CD4-positive, alpha-beta T cell treated with Interleukin-10 for 1 hour (primary cell): ENCODE results near the gene CHST8.
"Not testable (repeated sequence)": the region's sequence is repeated elsewhere in the genome, so short reads cannot be mapped to it uniquely, and the experiment has no call there.

Experiments
- DNase-seq: peaks from one replicate; pipeline ENCODE4 v3.0.0-alpha.2; 2020

Gene CHST8

DNA sequence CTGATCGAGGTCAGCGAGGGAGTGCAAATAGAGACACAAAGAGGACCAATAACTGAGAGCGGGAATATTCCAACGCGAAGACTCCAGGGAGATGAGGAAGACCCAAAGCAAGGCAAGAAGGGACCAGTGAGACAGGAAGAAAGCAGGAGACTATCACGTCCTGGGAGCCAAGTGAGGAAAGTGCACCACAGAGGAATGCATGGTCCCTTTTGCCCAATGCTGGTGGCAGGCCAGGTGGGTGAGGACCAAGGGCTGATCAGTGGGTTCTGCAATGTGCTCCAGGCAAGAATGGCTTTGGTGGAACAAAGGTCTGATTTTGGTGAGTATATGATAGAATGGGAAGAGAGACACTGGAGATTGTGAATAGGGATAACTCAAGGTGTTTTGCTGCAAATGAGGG, 25.4 kb downstream of the CHST8 start:
- DNase-seq, result no peak

DNA sequence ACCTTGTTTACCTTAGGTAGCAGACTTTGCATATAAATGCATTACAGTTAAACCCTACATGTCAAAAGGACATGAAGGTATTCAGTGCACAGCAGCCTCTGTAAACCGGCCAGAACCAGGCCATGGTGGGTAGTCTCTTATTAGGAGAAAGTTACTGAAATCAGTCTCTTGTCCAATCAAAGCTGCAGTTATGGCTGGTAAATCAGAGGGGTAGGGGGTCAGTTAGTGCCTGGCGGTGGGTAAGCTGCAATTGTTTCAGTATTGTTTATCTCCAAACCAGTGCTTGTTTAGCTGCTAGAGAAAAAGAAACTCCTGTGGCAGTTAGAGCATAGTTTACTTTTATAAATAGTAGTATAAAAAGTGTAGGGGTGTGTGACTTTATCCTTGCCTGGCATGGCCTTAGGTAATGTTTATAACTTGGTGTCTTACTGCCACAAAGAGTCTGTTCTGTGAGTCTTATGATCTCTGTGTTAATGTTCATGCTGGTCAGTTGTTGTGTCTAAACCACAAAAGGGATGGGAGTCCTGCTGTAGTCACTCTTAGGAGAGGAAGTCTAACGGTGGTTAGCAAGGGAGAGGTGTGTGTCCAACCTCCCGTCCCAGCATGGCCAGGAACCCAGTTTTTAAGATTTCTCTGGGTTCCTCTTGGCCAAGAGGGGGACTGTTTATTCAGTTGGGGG, 28.0 kb downstream of the CHST8 start:
- no peak for DNase-seq

DNA sequence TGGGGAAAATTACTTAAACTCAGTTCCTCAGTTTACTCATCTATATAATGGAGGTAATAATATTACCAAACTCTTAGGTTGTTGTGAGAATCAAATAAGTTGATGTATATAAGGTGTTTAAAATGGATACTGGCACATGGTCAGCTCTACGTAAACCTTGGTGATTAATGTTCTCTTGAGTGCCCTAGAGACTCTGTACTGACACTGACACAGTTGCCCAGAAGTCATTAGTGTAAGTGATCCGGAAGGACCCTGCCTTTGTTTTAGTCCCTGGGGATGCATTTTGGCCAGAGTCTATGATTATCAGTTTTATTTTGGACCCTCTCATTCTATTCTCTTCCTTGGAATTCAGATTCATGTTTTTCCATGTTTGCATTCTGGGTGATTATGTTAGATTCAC, 31.9 kb downstream of the CHST8 start:
- DNase-seq, result no peak

DNA sequence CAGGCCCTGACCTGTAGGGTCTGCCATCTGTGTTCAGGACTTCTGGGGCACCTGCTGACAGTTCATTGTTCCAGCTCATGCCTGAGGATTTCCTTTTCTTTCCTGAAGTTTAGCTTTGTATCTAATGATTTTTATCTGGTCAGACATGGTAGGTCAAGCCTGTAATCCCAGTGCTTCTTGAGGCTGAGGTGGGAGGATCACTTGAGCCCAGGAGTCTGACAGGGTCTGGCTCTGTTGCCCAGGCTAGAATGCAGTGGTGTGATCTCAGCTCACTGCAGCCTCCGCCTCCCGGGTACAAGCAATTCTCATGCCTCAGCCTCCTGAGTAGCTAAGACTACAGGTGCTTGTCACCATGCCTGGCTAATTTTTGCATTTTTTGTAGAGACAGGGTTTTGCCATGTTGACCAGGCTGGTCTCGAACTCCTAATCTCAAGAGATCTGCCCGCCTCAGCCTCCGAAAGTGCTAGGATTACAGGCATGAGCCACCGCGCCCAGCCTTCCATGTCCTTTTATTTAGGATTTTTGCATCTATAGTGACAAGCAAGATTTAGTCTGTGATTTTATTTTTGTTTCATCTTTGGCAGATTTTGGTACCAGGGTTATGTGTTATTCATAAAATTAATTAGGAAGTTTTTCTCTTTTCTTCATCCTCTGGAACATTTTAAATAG, 33.2 kb downstream of the CHST8 start:
- DNase-seq, result no peak

DNA sequence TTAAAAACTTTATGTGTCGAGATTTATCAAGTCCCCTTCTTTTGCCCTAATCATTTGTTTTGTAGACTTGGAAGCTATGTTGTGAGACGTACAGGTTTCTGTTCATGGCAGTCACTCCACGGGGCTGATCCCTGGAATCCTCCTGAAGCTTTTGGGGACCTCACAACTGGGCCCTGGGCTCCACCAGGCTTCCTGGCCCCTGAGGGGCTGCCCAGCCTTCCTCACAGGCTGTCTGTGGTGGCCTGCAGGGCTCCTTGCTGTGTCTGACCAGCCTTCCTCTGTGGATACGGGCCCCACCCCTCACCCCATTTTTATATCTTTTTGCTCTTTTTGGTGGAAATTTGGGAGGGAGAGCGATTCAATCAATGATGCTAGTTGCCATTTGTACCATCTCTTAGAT, 38.1 kb downstream of the CHST8 start:
- no peak for DNase-seq

DNA sequence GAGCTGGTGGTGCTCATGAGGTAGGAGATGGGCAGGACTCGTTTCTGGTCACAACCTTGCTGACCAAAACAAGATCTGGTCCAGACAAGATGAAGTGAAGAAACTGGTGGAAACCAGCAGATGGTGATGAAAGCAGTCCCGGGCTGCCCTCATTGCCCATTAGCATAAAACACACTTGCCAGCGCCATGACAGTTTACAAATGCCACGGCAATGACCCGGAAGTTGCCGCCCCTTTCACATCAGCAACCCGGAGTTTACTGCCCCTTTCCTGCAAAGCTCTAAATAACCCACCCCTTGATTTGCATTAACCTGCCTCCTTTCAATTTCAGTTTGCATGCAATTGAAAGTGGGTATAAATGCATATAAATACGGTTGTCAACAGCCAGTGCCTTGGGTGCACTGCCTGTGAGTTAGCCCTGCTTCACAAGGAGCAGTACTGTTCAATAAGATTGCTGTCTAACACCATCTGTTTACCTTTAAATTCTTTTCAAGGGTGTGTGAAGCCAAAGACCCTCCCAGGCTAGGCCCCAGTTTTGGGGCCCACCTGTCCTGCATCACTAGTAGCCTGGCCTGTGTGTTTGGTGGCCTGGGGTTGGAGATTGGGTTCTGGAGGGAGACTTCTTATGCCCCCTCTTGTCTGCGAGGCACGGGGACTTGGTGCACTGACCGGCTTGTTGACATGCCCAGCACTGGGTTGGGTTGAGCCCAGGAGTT, 38.8 kb downstream of the CHST8 start:
- no peak for DNase-seq

DNA sequence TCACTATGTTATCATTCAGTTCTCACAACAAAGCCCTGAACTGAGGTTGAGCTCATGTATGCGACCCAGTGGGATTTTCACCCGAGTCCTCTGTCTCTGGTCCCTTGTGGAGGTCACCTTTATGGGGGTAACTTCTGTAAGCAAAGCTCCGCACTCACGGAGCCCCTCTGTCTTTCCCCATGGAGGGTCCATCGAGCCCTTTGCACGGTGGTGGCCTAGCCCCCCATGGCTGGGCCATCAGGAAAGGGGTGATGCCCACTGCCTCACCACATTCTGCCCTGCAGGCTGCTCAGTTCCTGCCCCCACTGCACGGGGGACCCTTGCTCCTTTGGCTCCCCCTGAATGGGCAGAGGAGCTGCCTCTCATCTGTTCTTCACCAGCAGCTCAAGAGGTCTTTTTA, 39.6 kb downstream of the CHST8 start:
- DNase-seq, result no peak

DNA sequence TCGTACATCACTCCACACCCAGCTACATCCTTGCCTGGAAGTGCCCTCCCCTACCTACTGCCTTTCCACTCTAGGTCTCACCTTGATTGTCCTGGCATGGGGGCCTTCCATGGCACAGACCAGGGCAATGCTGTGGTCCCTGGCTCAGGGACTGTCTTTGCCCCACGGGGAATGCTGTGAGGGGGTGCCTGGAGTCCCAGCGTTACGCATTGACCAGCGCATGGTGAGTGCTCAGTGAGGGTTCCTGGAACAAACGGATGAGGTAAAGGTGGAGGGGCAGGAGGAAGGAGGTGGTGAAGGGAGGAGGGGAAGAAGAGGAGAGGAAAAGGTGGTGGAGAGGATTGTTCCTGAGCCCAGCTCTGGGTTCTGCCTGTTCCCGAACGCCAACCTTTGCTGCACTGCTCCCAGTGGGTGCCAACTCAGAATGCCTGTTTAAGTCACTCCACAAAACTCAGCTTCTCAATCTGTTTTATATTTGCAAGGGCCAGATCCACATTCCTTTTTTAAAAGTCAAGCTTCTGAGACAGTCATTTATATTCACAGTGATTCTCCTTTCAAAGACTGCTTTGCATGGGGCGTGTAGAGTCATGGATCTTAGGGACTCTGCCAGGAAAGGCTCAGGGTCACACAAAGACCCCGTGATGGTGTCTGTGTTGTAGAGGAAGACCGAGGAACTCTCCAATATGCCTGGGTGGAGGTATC, 40.8 kb downstream of the CHST8 start:
- no peak for DNase-seq

DNA sequence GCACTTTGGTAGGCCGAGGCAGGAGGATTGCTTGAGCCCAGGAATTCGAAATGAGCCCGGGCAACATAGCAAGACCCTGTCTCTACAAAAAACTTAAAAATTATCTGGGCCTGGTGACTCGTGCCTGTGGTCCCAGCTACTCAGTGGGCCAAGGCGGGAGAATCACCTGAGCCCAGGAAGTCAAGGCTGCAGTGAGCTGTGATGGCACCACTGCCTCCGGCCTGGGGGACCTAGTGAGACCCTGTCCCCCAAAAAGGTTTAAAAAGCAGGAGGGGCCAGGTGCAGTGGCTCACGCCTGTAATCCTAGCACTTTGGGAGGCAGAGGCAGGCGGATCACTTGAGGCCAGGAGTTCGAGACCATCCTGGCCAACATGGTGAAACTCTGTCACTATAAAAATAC, 41.6 kb downstream of the CHST8 start:
- not testable (repeated sequence) for DNase-seq

DNA sequence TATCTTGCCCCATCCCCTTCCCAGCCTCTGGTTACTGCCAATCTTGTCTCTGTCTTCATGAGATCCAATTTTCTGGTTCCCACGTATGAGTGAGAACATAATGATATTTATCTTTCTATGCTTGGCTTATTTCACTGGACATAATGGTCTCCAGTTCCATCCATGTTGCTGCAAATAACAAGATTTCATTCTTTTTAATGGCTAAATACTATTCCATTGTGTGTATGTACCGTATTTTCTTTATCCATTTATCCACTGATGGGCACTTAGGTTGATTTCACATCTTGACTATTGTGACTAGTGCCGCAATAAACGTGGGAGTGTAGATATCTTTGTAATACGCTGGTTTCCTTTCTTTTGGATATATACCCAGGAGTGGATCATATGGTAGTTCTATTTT, 43.0 kb downstream of the CHST8 start:
- no peak for DNase-seq

DNA sequence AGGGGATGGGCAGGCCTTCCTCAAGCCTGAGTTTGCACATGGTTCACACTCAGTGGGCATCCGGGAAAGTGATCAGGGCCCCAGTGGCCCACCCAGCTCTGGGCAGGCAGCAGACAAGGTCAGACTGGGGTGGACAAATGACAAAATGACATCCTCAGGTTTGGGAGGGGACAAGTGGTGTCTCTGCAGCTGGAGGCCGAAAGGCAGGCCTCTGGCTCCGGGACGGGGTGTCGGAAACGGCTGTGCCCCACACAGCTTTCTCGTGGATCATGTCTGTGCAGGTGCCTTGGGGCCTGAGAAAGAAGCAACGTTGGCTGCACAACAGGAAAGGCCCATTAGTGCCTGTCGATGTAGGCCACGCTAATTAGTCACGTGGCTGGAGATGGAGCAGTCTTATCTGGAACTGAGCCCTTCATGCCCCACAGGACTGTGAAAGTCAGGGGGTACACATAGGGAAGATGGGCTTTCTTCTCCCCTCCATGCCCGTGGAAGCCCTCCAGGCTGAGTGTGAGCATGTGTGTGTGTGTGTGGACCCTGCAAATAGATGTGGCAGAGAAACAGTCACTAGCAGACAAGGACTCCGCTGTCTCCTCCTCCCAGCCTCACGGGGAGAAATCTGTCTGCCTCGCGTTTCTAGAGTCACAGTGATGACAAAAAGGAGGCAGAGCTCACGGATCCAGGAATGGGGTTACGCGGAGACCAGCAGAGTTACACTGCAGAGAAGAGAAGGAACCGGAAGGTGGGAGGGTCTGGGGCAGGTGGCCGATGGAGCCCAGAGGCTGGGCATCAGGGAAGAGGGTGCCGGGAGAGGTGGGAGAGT, 44.2 kb downstream of the CHST8 start:
- no peak for DNase-seq

DNA sequence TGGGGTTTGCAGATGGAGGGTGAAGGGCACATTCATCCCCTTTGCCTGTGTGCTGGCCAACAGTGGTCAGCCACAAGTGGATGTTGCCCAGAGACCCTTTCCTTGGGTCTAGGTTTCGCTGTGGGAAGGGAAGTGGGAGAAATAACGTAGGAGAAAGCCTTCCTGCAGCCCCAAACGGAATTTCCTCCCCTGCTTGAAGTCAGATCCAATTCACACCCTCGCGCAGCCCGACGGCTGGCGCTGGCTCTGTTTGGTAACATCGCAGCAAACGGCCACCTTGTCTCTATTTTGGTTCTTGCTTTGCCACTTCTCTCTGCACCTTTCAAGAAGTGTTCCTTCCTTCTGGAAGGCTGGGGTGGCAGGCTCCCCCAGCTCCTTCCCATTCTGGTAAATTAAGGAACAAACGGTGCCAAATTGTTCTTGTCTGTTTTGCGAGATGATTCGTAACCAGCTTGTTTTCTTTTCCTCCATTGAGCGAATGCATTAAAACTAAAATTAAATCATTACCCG, 45.4 kb downstream of the CHST8 start:
- DNase-seq, result no peak

DNA sequence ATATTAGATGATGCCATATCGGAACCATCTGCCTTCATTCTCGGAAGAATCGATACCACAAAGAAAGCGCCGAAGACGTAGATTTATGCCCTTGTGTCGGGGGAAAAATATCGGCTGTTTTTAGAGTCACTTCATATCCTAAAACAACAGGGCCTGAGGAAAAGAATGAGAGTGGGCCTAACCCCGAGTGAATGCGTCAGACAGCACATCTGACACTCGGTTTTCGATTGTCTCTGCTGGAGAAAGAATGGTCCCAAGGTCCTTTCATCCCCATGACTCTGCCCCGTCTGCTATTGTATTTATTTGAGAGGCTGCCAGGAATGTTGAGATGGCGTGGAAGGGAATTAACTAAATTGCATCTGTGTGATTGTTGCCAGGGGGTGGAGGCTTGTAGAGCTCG, 46.1 kb downstream of the CHST8 start:
- DNase-seq, result no peak

DNA sequence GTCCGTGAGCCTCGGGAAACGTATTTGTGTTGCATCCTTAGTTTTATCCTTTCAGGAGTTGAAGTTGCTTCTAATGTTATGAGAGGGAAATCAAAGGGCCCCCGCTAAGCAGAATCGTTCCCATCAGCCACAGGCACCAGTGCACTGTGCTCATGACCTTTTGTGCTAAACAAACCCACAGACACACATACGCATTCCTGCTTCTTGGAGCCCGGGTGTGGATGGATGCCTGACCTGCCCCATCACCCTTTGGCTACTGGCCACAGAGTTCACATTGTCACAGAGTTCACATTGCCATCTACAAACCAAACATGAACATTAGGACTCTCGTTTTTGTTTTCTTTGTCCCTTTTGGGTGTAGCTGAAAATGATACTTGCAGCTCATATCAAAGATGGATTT, 47.2 kb downstream of the CHST8 start:
- no peak for DNase-seq

DNA sequence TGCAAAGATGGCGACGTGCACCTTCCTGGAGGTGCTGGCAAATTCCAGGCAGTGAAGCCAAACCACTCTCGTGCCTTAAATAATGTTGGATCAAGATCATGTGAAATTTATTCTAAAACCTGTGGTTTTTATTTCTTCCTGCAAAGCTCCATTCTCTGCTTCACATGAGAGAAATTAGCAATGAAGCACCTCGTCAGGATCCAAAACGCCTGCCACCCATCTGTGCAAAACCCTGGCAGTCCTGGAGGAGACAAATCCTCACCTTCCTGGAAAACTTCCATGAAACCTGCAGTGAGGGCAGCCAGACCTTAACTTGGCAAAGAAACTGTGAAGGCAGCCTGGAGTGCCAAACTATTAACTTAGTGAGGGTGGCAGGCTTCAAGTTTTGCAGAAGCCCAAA, 47.6 kb downstream of the CHST8 start:
- no peak for DNase-seq

DNA sequence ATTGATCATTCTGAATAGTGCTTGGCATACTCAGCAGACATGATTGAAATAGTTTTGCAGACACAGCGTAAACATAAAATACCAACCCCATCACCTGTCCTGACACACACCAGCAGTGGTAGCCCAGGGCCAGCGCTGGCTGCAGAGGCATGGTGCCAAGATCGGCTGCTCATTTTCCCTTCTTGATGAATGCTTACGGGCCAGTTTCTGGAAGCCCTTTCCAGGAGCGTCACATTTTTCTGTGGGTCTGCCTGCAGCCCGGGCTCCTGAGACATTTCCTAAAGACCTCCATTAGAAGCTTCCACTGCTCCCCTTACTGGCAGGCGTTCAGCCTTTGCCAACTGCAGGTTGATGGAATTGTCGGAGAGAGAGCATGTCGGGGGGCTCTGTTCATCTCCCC, 48.6 kb downstream of the CHST8 start:
- no peak for DNase-seq

DNA sequence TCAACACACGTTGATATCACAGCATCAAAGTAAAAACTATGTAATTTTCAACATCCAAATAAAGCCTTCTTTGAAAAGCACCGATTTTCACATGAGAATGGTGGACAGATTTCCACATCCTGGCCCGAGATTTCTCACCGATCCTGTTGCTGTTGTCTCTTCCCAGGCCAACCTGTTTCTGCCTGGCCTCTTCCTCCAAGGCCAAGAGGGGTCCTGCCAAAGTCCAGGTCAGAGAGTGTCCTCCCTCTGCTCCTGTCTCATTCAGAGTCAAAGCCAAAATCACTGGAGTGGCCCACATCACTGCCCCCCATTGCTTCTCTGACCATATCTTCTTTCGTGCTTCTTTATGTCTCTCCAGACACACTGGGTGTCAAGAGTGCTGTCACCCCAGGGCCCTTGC, 49.5 kb downstream of the CHST8 start:
- no peak for DNase-seq

DNA sequence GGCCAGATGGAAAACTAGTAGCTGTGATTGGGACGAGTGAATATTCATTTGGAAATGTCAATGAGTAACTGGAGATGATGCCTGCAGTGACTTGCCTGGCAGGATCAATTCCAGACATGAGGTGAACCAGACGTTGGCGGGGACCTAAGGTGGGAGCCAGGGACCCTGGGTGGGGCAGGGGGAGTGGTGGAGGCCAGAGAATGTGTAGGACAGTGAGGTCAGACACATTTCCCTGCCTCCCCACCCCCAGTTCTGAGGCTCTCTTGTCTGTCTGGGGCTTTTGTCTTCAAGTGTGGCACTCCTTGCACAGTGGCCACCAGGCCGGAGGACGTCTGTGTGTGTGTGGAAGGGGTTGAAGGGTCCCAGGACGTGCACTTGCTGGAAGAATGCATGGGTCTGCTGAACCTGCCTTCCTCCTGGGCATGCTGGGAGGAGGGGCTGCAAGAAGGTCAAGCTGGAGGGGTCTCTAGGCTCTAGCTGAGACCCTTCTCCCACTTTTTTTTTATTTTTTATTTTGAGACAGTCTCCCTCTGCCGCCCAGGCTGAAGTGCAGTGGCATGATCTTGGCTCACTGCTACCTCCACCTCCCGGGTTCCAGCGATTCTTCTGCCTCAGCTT, 51.6 kb downstream of the CHST8 start:
- no peak for DNase-seq

DNA sequence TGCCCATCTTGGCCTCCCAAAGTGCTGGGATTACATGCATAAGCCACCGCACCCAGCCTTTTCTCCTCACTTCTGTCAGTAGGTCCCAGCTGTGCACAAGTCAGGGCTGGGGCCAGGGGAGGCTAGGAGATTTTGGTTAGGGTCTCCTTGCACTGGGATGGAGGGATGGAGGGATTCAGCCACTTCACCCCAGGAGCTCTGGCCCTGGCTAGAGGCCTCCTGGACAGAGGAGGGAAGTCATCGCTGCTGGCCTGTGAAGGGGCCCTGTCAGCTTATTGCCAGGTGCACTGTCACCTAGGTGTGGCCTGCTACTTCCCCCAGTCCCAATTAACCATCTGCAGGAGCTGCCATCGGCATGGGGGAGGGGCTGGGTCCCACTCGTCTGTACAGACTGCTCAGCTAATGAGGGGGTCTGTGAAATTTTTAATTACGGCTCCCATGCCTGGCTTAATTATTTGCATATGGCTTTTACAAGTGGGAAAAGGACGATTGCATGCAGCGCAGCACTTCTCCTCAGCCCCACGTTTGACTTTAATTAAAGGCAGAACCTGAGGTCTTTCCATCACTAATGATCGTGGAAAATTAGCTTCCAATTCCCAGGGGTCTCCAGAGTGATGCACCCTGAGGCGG, 52.4 kb downstream of the CHST8 start:
- DNase-seq, result no peak

DNA sequence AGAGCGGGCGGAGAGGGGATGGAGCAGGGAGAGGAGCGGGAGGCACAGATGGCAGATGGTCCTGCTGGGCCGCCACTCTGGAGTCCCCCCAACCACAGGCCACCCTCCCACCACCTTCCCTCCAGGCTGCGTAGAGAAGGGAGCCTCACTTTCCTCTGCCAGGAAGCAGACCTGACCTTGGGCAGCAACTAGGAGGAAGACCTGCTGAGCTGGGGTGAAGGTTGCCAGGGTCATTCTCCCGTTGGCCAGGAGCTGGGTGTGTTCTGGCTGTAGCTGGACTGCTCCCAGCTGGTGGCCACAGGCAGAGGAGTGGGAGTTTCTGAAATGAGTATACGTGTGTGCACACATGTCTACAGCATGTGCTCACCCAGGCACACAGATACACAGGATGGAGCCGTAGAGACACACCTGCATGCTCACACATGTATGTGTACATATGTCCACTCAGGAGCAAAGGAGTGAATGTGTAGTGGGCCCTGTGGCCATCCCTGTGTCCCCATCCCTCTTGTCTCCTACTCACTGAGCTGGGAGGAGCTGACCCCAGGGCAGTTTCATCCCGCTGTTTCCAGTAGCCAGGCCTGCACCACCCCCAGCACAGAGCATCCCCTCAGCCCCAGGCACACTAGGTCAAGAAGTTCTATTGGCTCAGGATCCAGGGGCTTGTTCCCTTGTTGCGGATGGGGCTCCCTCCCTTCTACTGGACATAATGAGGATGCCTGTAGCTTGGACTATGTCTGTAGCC, 53.0 kb downstream of the CHST8 start:
- DNase-seq, result no peak
